Panc1 (cell line): Measurements from ENCODE around the gene DTYMK. TPM values are rescaled to one million over a fixed set of nuclear protein-coding genes. Genes with fewer than 3 reads are reported as not detected.
A peak's percentile ranks its signal among the peaks of the same experiment; 100 is the strongest.

Experiments used
- ATAC-seq: fragments of 200-7000 bp; cut with Tn5 transposase; 2 replicates; pipeline ENCODE4 v1.9.1; 2020; ENCODE audit warnings: mild to moderate bottlenecking, moderate library complexity
- BruUV-seq: library from RNA; stranded (reverse); fragments of 400-500 nt; replicated peaks from 2 replicates; lab custom pipeline; 2021; lab: Mats Ljungman, UMichigan
- CTCF ChIA-PET: fragments of 300-600 bp; sonication (Branson Sonifier 250); formaldehyde crosslinking; loops from one replicate; lab custom pipeline; 2022; ENCODE audit warnings: antibody characterized with exemption; lab: Charles Lee
- POLR2A ChIA-PET: fragments of 300-600 bp; sonication (Branson Sonifier 250); formaldehyde crosslinking; loops from one replicate; lab custom pipeline; 2022; ENCODE audit warnings: antibody characterized with exemption; lab: Charles Lee
- DNase-seq: peaks from one replicate; pipeline ENCODE4 v3.0.0-alpha.2; 2010; ENCODE audit warnings: low read depth, low spot score
- H3K27ac ChIP-seq: 2 replicates; pipeline ENCODE4 v1.5.1; 2011; ENCODE audit warnings: mild to moderate bottlenecking, low read length, inconsistent platforms
- H3K27me3 ChIP-seq: fragments of 200-500 bp; sonication (Bioruptor generic); 2 replicates; pipeline ENCODE4 v1.6.0; 2014; ENCODE audit warnings: low read length, inconsistent platforms; ENCODE audit not compliant: control insufficient read depth, insufficient read depth
- H3K36me3 ChIP-seq: fragments of 200-500 bp; sonication (Bioruptor generic); 2 replicates; pipeline ENCODE4 v1.5.1; 2014; ENCODE audit warnings: inconsistent platforms, mild to moderate bottlenecking, low read length, moderate library complexity; ENCODE audit not compliant: control insufficient read depth, insufficient read depth
- H3K4me1 ChIP-seq: 2 replicates; pipeline ENCODE4 v1.5.1; 2011; ENCODE audit warnings: inconsistent platforms, mild to moderate bottlenecking, low read length, moderate library complexity; ENCODE audit not compliant: control insufficient read depth, insufficient read depth
- H3K4me3 ChIP-seq, 2 experiments: 2 replicates each; pipeline ENCODE4 v1.5.1; 2011 to 2012; ENCODE audit warnings: low read depth in 2 of 2, low read length in 2 of 2, mild to moderate bottlenecking in 2 of 2, inconsistent platforms in 1 of 2, moderate library complexity in 1 of 2
- H3K9me3 ChIP-seq: fragments of 200-500 bp; sonication (Bioruptor generic); 2 replicates; pipeline ENCODE4 v1.5.1; 2014; ENCODE audit warnings: low read depth, mild to moderate bottlenecking, inconsistent platforms, low read length, moderate library complexity; ENCODE audit not compliant: control insufficient read depth, insufficient read depth
- POLR2AphosphoS5 ChIP-seq: IDR thresholded peaks from 2 replicates; pipeline ENCODE4 v1.6.1; 2012; ENCODE audit warnings: mild to moderate bottlenecking, low read depth, low read length, moderate library complexity
- SIN3A ChIP-seq: IDR thresholded peaks from 2 replicates; pipeline ENCODE4 v1.6.1; 2012; ENCODE audit warnings: low read depth, mild to moderate bottlenecking, low read length, moderate library complexity, borderline replicate concordance; ENCODE audit not compliant: insufficient read depth
- TCF7L2 ChIP-seq: IDR thresholded peaks from 2 replicates; pipeline ENCODE4 v1.6.1; 2011; ENCODE audit warnings: mild to moderate bottlenecking, low read depth, low read length, inconsistent platforms
- in situ Hi-C: cut with HindIII; loops from 2 replicates; pipeline ENCODE4 v1.10.0; 2016; ENCODE audit warnings: low sequenced_read_pairs, low pct_unique_long_range_greater_than_20kb
- intact Hi-C: fragments of 100-400 bp; cut with micrococcal nuclease; formaldehyde crosslinking; loops from one replicate; pipeline ENCODE4 v1.10.0; 2022; ENCODE audit not compliant: unreplicated experiment
- total RNA-seq: library from RNA; stranded (reverse); gene quantifications from one replicate; pipeline ENCODE4 v1.2.1, GENCODE V29; 2021; ENCODE audit not compliant: unreplicated experiment
- TF ChIP-seq, protein P1 (sequence below), 2 experiments: IDR thresholded peaks; 2 replicates each; pipeline ENCODE4 v1.6.1; 2011 to 2012; ENCODE audit warnings: low read depth in 2 of 2, control low read depth in 1 of 2, low read length in 1 of 2, mild to moderate bottlenecking in 1 of 2, moderate library complexity in 1 of 2; ENCODE audit not compliant: insufficient read depth in 1 of 2
- TF ChIP-seq, protein P2 (sequence below): fragments of 450-650 bp; IDR thresholded peaks from 2 replicates; pipeline ENCODE4 v1.5.1; 2017; ENCODE audit warnings: mild to moderate bottlenecking

DTYMK gene
- total RNA-seq, 1 experiment from 2014 or later, result 122 TPM

DNA sequence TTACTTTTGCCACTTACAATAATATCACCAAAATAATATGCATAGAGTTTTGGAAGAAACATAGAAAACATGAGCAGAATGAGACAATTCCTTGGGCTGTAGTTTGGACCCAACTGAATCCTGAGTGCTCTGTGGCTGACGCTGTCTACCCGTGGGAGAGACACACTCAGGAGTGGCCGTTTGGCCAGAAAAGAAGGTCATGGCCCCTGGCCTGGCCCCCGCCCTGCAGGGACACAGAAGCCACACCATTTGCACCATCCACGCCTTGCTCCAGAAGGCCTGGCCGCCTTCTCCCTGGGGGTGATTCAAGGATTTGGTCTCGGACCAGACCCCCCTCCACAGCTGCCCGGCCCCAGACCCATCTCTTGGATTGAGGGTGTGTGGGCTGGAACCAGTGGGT is 41.4 kb upstream of the DTYMK start:
- TSS peak; percentile 67 for BruUV-seq
- in situ Hi-C loops, result no loop called here
- no peaks in the 10 kb centered on the region for H3K27me3 ChIP-seq
- H3K27ac ChIP-seq, result no peak overlapping the region
- ATAC-seq (no peak), DNase-seq (no peak)
- no peaks in the 10 kb centered on the region for H3K36me3 ChIP-seq
- H3K9me3 ChIP-seq, result no peaks in the 10 kb centered on the region
- H3K4me3 ChIP-seq, result no peak overlapping the region
- H3K4me1 ChIP-seq, result no peaks in the 10 kb centered on the region
- TF ChIP-seq, protein P1, sequence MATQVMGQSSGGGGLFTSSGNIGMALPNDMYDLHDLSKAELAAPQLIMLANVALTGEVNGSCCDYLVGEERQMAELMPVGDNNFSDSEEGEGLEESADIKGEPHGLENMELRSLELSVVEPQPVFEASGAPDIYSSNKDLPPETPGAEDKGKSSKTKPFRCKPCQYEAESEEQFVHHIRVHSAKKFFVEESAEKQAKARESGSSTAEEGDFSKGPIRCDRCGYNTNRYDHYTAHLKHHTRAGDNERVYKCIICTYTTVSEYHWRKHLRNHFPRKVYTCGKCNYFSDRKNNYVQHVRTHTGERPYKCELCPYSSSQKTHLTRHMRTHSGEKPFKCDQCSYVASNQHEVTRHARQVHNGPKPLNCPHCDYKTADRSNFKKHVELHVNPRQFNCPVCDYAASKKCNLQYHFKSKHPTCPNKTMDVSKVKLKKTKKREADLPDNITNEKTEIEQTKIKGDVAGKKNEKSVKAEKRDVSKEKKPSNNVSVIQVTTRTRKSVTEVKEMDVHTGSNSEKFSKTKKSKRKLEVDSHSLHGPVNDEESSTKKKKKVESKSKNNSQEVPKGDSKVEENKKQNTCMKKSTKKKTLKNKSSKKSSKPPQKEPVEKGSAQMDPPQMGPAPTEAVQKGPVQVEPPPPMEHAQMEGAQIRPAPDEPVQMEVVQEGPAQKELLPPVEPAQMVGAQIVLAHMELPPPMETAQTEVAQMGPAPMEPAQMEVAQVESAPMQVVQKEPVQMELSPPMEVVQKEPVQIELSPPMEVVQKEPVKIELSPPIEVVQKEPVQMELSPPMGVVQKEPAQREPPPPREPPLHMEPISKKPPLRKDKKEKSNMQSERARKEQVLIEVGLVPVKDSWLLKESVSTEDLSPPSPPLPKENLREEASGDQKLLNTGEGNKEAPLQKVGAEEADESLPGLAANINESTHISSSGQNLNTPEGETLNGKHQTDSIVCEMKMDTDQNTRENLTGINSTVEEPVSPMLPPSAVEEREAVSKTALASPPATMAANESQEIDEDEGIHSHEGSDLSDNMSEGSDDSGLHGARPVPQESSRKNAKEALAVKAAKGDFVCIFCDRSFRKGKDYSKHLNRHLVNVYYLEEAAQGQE (IDR thresholded peaks at IDR 0.05; ENCODE audit: insufficient read depth in 1 of 2, low read depth in 2 of 2, low read length in 1 of 2), result no peak
- TF ChIP-seq SIN3A (no peak), POLR2AphosphoS5 (no peak), TCF7L2 (no peak)
- TF ChIP-seq, protein P2, sequence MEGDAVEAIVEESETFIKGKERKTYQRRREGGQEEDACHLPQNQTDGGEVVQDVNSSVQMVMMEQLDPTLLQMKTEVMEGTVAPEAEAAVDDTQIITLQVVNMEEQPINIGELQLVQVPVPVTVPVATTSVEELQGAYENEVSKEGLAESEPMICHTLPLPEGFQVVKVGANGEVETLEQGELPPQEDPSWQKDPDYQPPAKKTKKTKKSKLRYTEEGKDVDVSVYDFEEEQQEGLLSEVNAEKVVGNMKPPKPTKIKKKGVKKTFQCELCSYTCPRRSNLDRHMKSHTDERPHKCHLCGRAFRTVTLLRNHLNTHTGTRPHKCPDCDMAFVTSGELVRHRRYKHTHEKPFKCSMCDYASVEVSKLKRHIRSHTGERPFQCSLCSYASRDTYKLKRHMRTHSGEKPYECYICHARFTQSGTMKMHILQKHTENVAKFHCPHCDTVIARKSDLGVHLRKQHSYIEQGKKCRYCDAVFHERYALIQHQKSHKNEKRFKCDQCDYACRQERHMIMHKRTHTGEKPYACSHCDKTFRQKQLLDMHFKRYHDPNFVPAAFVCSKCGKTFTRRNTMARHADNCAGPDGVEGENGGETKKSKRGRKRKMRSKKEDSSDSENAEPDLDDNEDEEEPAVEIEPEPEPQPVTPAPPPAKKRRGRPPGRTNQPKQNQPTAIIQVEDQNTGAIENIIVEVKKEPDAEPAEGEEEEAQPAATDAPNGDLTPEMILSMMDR, result no peak
- intact Hi-C loops, result no loop called here
- ChIA-PET POLR2A (no interaction called here), CTCF (no interaction called here)

DNA sequence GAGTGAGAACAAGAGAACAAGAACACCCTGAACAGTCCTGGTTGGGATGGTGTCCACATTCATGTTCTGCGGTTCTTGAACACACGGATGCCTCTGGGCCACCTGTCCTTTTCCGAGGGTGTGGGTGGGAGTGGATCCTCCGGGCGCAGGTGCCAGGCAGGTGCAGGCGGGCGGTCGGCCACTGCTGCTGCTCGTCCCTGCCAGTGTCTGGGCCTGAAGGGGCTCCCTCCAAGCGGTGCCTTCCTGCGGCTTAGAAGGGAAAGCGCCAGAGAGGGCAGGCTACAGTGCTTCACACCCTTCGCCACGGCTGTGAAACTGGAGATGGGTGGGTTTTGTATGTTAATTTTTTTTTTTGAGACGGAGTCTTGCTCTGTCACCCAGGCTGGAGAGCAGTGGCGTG is 39.8 kb upstream of the DTYMK start:
- no TSS peak for BruUV-seq
- no peak for DNase-seq
- in situ Hi-C loops, result no loop called here
- Histone ChIP-seq H3K27ac (no peak overlapping the region), H3K36me3 (no peaks in the 10 kb centered on the region), H3K27me3 (no peaks in the 10 kb centered on the region), H3K4me1 (no peaks in the 10 kb centered on the region), H3K4me3 (no peak overlapping the region), H3K9me3 (no peaks in the 10 kb centered on the region)
- ChIA-PET CTCF (no interaction called here), POLR2A (no interaction called here)
- no peak for TF ChIP-seq POLR2AphosphoS5
- no peak for ATAC-seq
- intact Hi-C loops, result no loop called here

DNA sequence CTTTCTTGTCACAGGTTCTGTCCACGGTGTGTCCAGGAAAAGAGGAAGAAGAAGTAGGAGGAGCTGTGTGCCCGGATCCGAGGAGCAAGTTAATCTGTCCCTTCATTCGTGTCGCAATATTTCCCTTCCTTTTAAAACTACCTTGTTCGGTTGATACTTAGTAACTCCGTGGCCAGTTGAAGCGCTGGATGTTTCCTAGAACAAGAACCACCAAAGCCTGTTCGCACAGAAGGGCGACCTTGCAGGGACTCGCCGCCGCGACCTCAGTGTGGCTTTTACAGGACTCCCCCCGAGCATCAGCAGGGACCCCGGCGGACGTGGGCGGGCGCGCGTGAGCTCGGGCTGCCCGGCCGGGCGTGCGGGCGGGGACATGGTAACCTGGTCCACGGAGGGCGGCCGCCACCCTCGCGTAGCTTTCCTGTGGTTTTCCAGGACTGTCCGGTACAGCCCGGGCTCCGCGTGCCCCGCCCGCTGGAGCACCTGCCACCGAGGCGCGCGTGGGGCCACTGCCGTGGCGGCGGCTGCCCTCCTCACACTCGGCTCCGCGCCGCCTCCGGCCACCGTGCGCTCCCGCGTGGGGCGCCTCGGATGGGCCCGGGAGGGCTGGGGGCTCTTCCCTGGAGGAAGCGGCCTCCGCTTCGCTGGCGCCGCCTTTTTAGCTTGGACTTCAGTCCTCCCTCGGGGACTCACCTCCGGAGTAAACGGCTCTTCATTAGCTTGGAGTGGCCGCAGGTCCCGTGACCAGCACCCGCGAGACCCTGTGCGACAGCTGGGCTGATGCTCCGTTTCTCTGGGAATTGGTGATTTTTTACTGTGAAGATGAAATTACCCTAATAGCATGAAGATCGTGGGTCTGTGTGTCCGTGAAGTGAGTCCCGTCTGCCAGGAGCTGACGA is 38.6 kb upstream of the DTYMK start:
- TF ChIP-seq POLR2AphosphoS5, result no peak
- TF ChIP-seq, protein P2, result no peak
- TF ChIP-seq SIN3A, result no peak
- TF ChIP-seq TCF7L2, result no peak
- TF ChIP-seq, protein P1 (IDR thresholded peaks at IDR 0.05; ENCODE audit: insufficient read depth in 1 of 2, low read depth in 2 of 2, low read length in 1 of 2), result no peak

More for the DNA sequence above, 38.6 kb upstream of the DTYMK start:
- Histone ChIP-seq H3K4me3 (no peak overlapping the region), H3K4me1 (no peaks in the 10 kb centered on the region), H3K27me3 (no peaks in the 10 kb centered on the region), H3K9me3 (no peaks in the 10 kb centered on the region), H3K36me3 (no peaks in the 10 kb centered on the region), H3K27ac (no peak overlapping the region)
- ChIA-PET CTCF (no interaction called here), POLR2A (interaction anchor here (0.6 kb wide), 1 partner anchor 125 kb away, joined by 5 read pairs; no protein-coding TSS in a partner anchor)
- intact Hi-C loops (no loop called here), in situ Hi-C loops (no loop called here)
- BruUV-seq, result no TSS peak
- DNase-seq, result no peak
- ATAC-seq, result no peak
